ENCODE measurements around the gene USP40. TPM values are rescaled to one million over a fixed set of nuclear protein-coding genes. Genes with fewer than 3 reads are reported as not detected.

USP40 gene
- total and polyA plus RNA-seq, 2 of the 8 experiments (the other 6 are each of a cell fraction or from before 2014, with no cell fraction given), result 12.0 to 15.7 TPM

DNA sequence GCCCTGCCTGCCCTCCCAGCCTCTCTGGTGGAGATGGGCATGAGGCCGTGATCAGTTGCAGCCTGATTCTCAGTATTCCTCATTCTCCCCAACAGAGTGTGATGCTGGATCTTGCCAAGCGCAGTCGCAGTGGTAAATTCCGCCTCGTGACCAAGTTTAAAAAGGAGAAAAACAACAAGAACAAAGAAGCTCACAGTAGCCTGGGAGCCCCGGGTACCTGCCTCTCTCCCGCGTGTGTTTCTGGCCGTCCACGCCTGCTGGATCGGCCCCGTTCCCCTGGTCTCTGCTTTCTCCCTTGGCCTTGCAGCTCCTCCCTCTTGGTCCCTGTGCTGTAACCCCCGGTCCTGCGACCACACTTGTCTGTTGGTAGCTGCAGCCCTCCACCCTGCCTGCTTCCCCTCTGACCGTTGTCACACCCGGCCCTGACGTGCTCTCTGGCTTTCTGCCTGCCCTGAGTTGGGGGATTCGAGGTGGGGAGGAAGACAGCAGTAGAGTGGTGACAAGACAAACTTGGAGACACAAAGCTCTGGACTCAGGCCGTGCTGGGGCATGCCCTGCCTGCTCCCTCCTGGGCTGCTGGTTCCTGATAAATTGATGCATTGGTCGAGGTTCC lies 99.5 kb downstream of the USP40 start:
- H3K4ac ChIP-seq (replicated peaks; ENCODE audit: insufficient read length, low read depth, low read length), result no peak overlapping the region
- no peak overlapping the region for H2BK12ac ChIP-seq (ENCODE audit: low read depth, low read length)
- no peak overlapping the region for H2BK120ac ChIP-seq (replicated peaks; ENCODE audit: low read depth, low read length)
- H3K4me2 ChIP-seq (ENCODE audit: insufficient read depth in 1 of 2, low read depth in 2 of 2, low read length in 2 of 2), result no peak overlapping the region
- H3K27me3 ChIP-seq (replicated peaks in 1 of 4; ENCODE audit: control insufficient read depth in 3 of 4, extremely low read depth in 1 of 4, insufficient read depth in 3 of 4, low read length in 3 of 4), result no peaks in the 10 kb centered on the region
- no peak overlapping the region for H3K14ac ChIP-seq (ENCODE audit: insufficient read length)
- peaks cover 2% of the 10 kb centered on the region; the same call in 1 of the 2 replicates for H3K23me2 ChIP-seq (ENCODE audit: low read depth, low read length)
- ChIA-PET CTCF (ENCODE audit: partially characterized antibody) (interaction anchor here (1.1 to 3.2 kb wide), 3 partner anchors 18 to 62 kb away, joined by 3 to 12 read pairs (median 4); no protein-coding TSS in a partner anchor), POLR2A (ENCODE audit: partially characterized antibody) (interaction anchor here (0.5 to 0.6 kb wide), 2 partner anchors 144 to 164 kb away, joined by 3 read pairs; no protein-coding TSS in a partner anchor)
- no peaks in the 10 kb centered on the region for H3K4me1 ChIP-seq (replicated peaks in 1 of 4; ENCODE audit: control insufficient read depth in 3 of 4, insufficient read depth in 4 of 4, low read length in 3 of 4)
- no peaks in the 10 kb centered on the region for H3K79me2 ChIP-seq (ENCODE audit: control insufficient read depth in 1 of 2, insufficient read depth in 2 of 2, low read length in 2 of 2)
- no peak overlapping the region for H3K18ac ChIP-seq (ENCODE audit: extremely low read depth, low read length)
- H2BK5ac ChIP-seq (ENCODE audit: low read depth, low read length), result no peak overlapping the region
- H2AK5ac ChIP-seq (ENCODE audit: low read depth, low read length), result no peak overlapping the region
- H3K27ac ChIP-seq (ENCODE audit: low read depth, low read length), result no peak overlapping the region
- no peak overlapping the region for H2BK20ac ChIP-seq (ENCODE audit: low read length)
- 95% methylated on average over 14 of the region's 20 CpGs; no CpG with 5 or more reads in 1 of the 2 experiments for WGBS, 2 experiments (ENCODE audit: extremely low coverage in 1 of 2, insufficient coverage in 1 of 2, insufficient read length in 1 of 2, insufficient replicate concordance in 2 of 2, low coverage in 1 of 2, low lambda C conversion rate in 2 of 2, missing lambda C conversion rate in 1 of 2)
- no peak overlapping the region for H4K91ac ChIP-seq (replicated peaks; ENCODE audit: insufficient read length, low read length)
- FAIRE-seq (no peak), DNase-seq (ENCODE audit: low read depth in 1 of 2, low spot score in 2 of 2) (no peak)
- H3K56ac ChIP-seq (replicated peaks; ENCODE audit: insufficient read length, low read depth, low read length), result no peak overlapping the region
- H4K5ac ChIP-seq (ENCODE audit: insufficient read length, low read depth, low read length), result no peak overlapping the region
- H4K20me1 ChIP-seq (replicated peaks in 1 of 2; ENCODE audit: control insufficient read depth in 1 of 2, insufficient read depth in 2 of 2, low read length in 2 of 2), result peaks cover 0 to 3% of the 10 kb centered on the region in 2 experiments
- H3K23ac ChIP-seq (ENCODE audit: insufficient read length), result no peak overlapping the region
- no peak overlapping the region for H2BK15ac ChIP-seq (ENCODE audit: low read length)
- no peak overlapping the region for H3K9ac ChIP-seq (replicated peaks in 1 of 4; ENCODE audit: extremely low read depth in 1 of 4, low read depth in 3 of 4, low read length in 3 of 4)
- H3K4me3 ChIP-seq (ENCODE audit: extremely low read depth in 1 of 4, insufficient read depth in 2 of 4, low read depth in 3 of 4, low read length in 4 of 4), result no peak overlapping the region
- H2AFZ ChIP-seq (ENCODE audit: low read length), result no peak overlapping the region
- H3K9me3 ChIP-seq (ENCODE audit: insufficient read depth in 2 of 2, low read depth in 1 of 2, low read length in 1 of 2), result no peaks in the 10 kb centered on the region
- peak overlapping the region; percentile 21; the same call in 1 of the 2 replicates for H4K8ac ChIP-seq (ENCODE audit: extremely low read depth, insufficient read depth, low read length)
- H3K79me1 ChIP-seq (ENCODE audit: low read depth, low read length), result no peaks in the 10 kb centered on the region
- peaks cover 2 to 11% (median 6%) of the 10 kb centered on the region in 4 experiments; a peak in 5 of 8 replicates for H3K36me3 ChIP-seq (ENCODE audit: control insufficient read depth in 2 of 4, insufficient read depth in 4 of 4, low read length in 3 of 4)
- TF ChIP-seq MAFK (IDR thresholded peaks at IDR 0.05; ENCODE audit: low read depth, low read length), result no peak
- no peak for TF ChIP-seq RFX5 (IDR thresholded peaks at IDR 0.05; ENCODE audit: borderline replicate concordance, low read depth, low read length)
- no peak for TF ChIP-seq KDM4A (IDR thresholded peaks at IDR 0.05; ENCODE audit: low read depth, low read length, severe bottlenecking)
- no peak for TF ChIP-seq POLR2A (IDR thresholded peaks at IDR 0.05; ENCODE audit: control extremely low read depth in 1 of 2, low read depth in 2 of 2, low read length in 2 of 2)
- TF ChIP-seq RAD21 (IDR thresholded peaks at IDR 0.05 in 1 of 2, conservative IDR thresholded peaks at IDR 0.05 in 1 of 2; ENCODE audit: low read depth in 2 of 2, low read length in 2 of 2), result no peak
- no peak for TF ChIP-seq KDM1A (IDR thresholded peaks at IDR 0.05; ENCODE audit: borderline replicate concordance, low read length)
- TF ChIP-seq SP2 (IDR thresholded peaks at IDR 0.05; ENCODE audit: low read length), result no peak
- no peak for TF ChIP-seq RNF2 (IDR thresholded peaks at IDR 0.05; ENCODE audit: borderline replicate concordance, low read depth, low read length, missing control alignments, poor library complexity, severe bottlenecking)
- TF ChIP-seq EZH2 (IDR thresholded peaks at IDR 0.05; ENCODE audit: low read depth, low read length, severe bottlenecking), result no peak
- TF ChIP-seq BRCA1 (IDR thresholded peaks at IDR 0.05; ENCODE audit: low read depth, low read length), result no peak
